ENCODE data around the gene CNOT6L.
A peak's percentile ranks its signal among the peaks of the same experiment; 100 is the strongest.

CNOT6L gene

DNA sequence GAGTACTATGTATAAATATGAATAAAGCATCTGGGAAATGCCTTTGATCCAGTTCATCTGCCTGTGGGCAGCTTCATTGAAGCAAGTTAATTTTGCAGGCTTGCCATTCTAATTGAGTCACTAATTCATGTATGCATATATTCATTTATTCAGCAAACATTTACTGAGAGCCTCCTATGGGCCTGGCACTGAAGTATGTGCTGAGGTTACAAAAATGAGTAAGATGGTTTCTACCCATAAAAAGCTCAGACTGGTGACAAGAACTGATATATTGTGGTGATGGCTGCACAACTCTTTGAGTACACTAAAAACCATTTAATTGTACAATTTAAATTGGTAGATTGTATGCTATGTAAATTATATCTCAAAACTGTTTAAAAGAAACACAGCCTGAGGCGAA is 42.3 kb upstream of the CNOT6L start:
- TF ChIP-seq, protein P1, sequence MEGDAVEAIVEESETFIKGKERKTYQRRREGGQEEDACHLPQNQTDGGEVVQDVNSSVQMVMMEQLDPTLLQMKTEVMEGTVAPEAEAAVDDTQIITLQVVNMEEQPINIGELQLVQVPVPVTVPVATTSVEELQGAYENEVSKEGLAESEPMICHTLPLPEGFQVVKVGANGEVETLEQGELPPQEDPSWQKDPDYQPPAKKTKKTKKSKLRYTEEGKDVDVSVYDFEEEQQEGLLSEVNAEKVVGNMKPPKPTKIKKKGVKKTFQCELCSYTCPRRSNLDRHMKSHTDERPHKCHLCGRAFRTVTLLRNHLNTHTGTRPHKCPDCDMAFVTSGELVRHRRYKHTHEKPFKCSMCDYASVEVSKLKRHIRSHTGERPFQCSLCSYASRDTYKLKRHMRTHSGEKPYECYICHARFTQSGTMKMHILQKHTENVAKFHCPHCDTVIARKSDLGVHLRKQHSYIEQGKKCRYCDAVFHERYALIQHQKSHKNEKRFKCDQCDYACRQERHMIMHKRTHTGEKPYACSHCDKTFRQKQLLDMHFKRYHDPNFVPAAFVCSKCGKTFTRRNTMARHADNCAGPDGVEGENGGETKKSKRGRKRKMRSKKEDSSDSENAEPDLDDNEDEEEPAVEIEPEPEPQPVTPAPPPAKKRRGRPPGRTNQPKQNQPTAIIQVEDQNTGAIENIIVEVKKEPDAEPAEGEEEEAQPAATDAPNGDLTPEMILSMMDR (IDR thresholded peaks at IDR 0.05; ENCODE audit: insufficient read depth, low read length), result no peak
- TF ChIP-seq POLR2AphosphoS5 (IDR thresholded peaks at IDR 0.05; ENCODE audit: low read depth) (no peak), GABPA (IDR thresholded peaks at IDR 0.05; ENCODE audit: low read depth) (no peak), SPI1 (IDR thresholded peaks at IDR 0.05; ENCODE audit: borderline replicate concordance, low read depth) (no peak)
- TF ChIP-seq, protein P2, sequence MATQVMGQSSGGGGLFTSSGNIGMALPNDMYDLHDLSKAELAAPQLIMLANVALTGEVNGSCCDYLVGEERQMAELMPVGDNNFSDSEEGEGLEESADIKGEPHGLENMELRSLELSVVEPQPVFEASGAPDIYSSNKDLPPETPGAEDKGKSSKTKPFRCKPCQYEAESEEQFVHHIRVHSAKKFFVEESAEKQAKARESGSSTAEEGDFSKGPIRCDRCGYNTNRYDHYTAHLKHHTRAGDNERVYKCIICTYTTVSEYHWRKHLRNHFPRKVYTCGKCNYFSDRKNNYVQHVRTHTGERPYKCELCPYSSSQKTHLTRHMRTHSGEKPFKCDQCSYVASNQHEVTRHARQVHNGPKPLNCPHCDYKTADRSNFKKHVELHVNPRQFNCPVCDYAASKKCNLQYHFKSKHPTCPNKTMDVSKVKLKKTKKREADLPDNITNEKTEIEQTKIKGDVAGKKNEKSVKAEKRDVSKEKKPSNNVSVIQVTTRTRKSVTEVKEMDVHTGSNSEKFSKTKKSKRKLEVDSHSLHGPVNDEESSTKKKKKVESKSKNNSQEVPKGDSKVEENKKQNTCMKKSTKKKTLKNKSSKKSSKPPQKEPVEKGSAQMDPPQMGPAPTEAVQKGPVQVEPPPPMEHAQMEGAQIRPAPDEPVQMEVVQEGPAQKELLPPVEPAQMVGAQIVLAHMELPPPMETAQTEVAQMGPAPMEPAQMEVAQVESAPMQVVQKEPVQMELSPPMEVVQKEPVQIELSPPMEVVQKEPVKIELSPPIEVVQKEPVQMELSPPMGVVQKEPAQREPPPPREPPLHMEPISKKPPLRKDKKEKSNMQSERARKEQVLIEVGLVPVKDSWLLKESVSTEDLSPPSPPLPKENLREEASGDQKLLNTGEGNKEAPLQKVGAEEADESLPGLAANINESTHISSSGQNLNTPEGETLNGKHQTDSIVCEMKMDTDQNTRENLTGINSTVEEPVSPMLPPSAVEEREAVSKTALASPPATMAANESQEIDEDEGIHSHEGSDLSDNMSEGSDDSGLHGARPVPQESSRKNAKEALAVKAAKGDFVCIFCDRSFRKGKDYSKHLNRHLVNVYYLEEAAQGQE (IDR thresholded peaks at IDR 0.05; ENCODE audit: insufficient replicate concordance, low read depth), result no peak
- Histone ChIP-seq H3K27me3 (ENCODE audit: insufficient read depth, poor library complexity, severe bottlenecking) (no peaks in the 10 kb centered on the region), H3K4me3 (replicated peaks; ENCODE audit: insufficient read depth, low read length) (peak overlapping the region; percentile 44; the same call in 1 of the 2 replicates), H3K27ac (replicated peaks) (peak overlapping the region; percentile 95)
- no peak for DNase-seq (ENCODE audit: low read depth in 1 of 2, low spot score in 1 of 2)

DNA sequence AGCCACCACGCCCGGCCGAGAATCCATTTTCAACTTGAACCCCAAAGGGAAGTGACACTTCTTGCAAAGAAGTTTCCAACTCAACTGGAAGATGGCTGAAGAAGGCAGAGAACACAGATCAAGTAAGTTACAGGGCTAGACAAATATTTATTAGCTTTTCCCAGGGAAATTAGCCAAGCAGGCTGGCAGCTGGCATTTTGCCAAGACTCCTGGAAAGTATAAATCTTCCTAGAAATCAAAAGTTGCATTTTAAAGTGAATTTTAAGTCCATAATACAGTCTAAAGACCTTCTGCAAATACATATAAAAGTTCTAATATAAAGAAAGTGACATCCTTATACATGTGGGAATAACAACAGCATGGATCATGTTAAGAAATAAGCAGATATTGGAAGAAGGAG is 40.1 kb upstream of the CNOT6L start:
- DNase-seq (ENCODE audit: low read depth in 1 of 2, low spot score in 1 of 2), result no peak
- Histone ChIP-seq H3K27ac (replicated peaks) (no peak overlapping the region), H3K27me3 (ENCODE audit: insufficient read depth, poor library complexity, severe bottlenecking) (no peaks in the 10 kb centered on the region), H3K4me3 (replicated peaks; ENCODE audit: insufficient read depth, low read length) (no peak overlapping the region)
- TF ChIP-seq GABPA (IDR thresholded peaks at IDR 0.05; ENCODE audit: low read depth), result no peak
- TF ChIP-seq, protein P2 (IDR thresholded peaks at IDR 0.05; ENCODE audit: insufficient replicate concordance, low read depth), result no peak
- TF ChIP-seq SPI1 (IDR thresholded peaks at IDR 0.05; ENCODE audit: borderline replicate concordance, low read depth), result no peak
- no peak for TF ChIP-seq POLR2AphosphoS5 (IDR thresholded peaks at IDR 0.05; ENCODE audit: low read depth)
- TF ChIP-seq, protein P1 (IDR thresholded peaks at IDR 0.05; ENCODE audit: insufficient read depth, low read length), result no peak

DNA sequence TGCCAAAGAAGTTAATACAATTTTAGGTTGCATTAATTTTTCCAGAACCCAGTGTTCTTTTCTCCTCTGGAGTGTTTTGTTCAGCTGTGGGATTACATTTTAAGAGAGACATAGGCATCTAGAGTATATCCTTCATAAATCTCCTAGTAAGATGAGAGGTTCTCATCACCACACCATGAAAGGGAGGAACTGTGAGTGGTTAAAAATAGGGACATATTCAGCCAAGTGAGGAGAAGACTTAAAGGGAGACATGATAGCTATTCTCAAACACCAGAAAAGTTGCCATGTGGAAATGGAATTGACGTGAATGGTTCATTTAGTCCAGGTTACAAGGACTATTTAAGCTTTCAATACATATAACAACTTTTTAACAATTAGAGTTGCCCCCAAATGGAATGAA is 37.0 kb upstream of the CNOT6L start:
- Histone ChIP-seq H3K27me3 (ENCODE audit: insufficient read depth, poor library complexity, severe bottlenecking) (no peaks in the 10 kb centered on the region), H3K27ac (replicated peaks) (no peak overlapping the region), H3K4me3 (replicated peaks; ENCODE audit: insufficient read depth, low read length) (no peak overlapping the region)
- TF ChIP-seq POLR2AphosphoS5 (IDR thresholded peaks at IDR 0.05; ENCODE audit: low read depth), result no peak
- DNase-seq (ENCODE audit: low read depth in 1 of 2, low spot score in 1 of 2), result no peak

DNA sequence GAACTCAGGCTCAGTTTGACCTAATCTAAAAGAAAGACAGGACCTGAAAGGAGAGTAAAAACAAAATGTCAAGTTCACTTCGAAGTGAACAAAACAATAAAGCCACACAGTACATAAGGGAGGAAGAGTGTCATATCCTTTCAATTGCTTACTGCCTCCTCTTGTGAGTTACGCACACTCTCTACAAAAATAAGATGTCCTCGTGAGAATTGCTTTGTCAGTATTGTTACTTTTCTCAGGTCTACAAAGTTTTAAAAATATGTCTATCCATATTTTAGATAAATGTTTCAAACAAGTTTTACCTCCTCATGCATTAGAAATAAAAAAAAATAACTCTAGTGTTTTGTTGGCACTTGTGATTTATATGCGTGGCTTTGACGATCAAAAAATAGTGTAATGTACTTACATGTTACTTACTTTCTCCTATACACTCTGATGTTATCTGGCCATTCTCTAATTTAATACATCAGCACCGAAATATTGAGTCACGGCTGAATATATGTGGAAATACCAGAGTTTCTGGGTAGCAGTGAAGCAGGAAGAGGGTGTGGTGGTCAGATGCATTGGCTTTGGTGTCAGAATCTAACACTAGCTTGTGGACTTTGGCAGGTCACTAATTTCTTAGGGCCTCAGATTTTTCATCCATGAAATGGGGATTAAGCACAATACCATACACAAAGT is 35.4 kb upstream of the CNOT6L start:
- TF ChIP-seq POLR2AphosphoS5 (IDR thresholded peaks at IDR 0.05; ENCODE audit: low read depth), result no peak
- TF ChIP-seq, protein P1 (IDR thresholded peaks at IDR 0.05; ENCODE audit: insufficient read depth, low read length), result no peak
- TF ChIP-seq, protein P2 (IDR thresholded peaks at IDR 0.05; ENCODE audit: insufficient replicate concordance, low read depth), result no peak
- no peak overlapping the region for H3K4me3 ChIP-seq (replicated peaks; ENCODE audit: insufficient read depth, low read length)
- no peak overlapping the region for H3K27ac ChIP-seq (replicated peaks)
- no peaks in the 10 kb centered on the region for H3K27me3 ChIP-seq (ENCODE audit: insufficient read depth, poor library complexity, severe bottlenecking)
- no peak for DNase-seq (ENCODE audit: low read depth in 1 of 2, low spot score in 1 of 2)
